ENCODE data around the gene ZNF790. TPM values are rescaled to one million over a fixed set of nuclear protein-coding genes. Genes with fewer than 3 reads are reported as not detected.
"Not testable (repeated sequence)": the region's sequence is repeated elsewhere in the genome, so short reads cannot be mapped to it uniquely, and the experiment has no call there.

ZNF790 gene
- 3.5 and 7.2 TPM in 2 replicates for total RNA-seq (2014; rRNA removed; shearing (Covaris generic))

GRCh38 chr19:36837906-36838783 is at the start of gene ZNF790:
ZNF790 (minus strand) TSS chr19:36838387; CDS start chr19:36825619, 12,768 bp downstream.
- peak; percentile 93 for DNase-seq (ENCODE audit: low read depth)

GRCh38 chr19:36876993-36877938 is 39.1 kb upstream of the ZNF790 start:
- DNase-seq (ENCODE audit: low read depth), result no peak

GRCh38 chr19:36851898-36852297 is 13.7 kb upstream of the ZNF790 start:
- no peak for DNase-seq (ENCODE audit: low read depth)

- DNase-seq (ENCODE audit: low read depth), result peak; percentile 96
These were observed 12.6 kb upstream of the ZNF790 start, which contains the start of gene ZNF345 for GRCh38 chr19:36850559-36851442. ZNF345 (plus strand) TSS chr19:36850876; CDS start chr19:36876831, 25,955 bp downstream.

GRCh38 chr19:36849701-36850558 is 11.7 kb upstream of the ZNF790 start:
- peak; percentile 92 for DNase-seq (ENCODE audit: low read depth)

GRCh38 chr19:36847968-36848367 is 9.8 kb upstream of the ZNF790 start:
- no peak for DNase-seq (ENCODE audit: low read depth)

GRCh38 chr19:36838784-36839324 is 667 bp upstream of the ZNF790 start:
- no peak for DNase-seq (ENCODE audit: low read depth)

- DNase-seq (ENCODE audit: low read depth), result peak; percentile 2
These were observed 846 bp downstream of the ZNF790 start for GRCh38 chr19:36837176-36837905.

- no peak for DNase-seq (ENCODE audit: low read depth)
These were observed 4.8 kb downstream of the ZNF790 start for GRCh38 chr19:36833430-36833829.

GRCh38 chr19:36821758-36822157 is 16.4 kb downstream of the ZNF790 start:
- DNase-seq (ENCODE audit: low read depth), result no peak

- DNase-seq (ENCODE audit: low read depth), result peak; percentile 5
These were observed 19.0 kb downstream of the ZNF790 start for GRCh38 chr19:36819130-36819630.

GRCh38 chr19:36807029-36807428 is 31.2 kb downstream of the ZNF790 start:
- DNase-seq (ENCODE audit: low read depth), result no peak

GRCh38 chr19:36805364-36805763 is 32.8 kb downstream of the ZNF790 start:
- no peak for DNase-seq (ENCODE audit: low read depth)

GRCh38 chr19:36797786-36798108 is 40.4 kb downstream of the ZNF790 start:
- no peak for DNase-seq (ENCODE audit: low read depth)

GRCh38 chr19:36796714-36796992 is 41.5 kb downstream of the ZNF790 start:
- DNase-seq (ENCODE audit: low read depth), result no peak

GRCh38 chr19:36791420-36792141 is 46.6 kb downstream of the ZNF790 start:
- not testable (repeated sequence) for DNase-seq (ENCODE audit: low read depth)

GRCh38 chr19:36775768-36776167 is 62.4 kb downstream of the ZNF790 start:
- no peak for DNase-seq (ENCODE audit: low read depth)

GRCh38 chr19:36773223-36773579 is 65.0 kb downstream of the ZNF790 start:
- DNase-seq (ENCODE audit: low read depth), result no peak

All from M059J (cell line).